GM23248 (cell line): Measurements from ENCODE around the gene METTL8.

ENCODE experiments used
- EZH2 ChIP-seq: fragments of 200-600 bp; sonication (generic); IDR thresholded peaks from 2 replicates; pipeline ENCODE4 v1.6.1; 2018; ENCODE audit warnings: antibody characterized with exemption, mild to moderate bottlenecking; ENCODE audit not compliant: insufficient read depth, poor library complexity, severe bottlenecking
- EZH2phosphoT487 ChIP-seq: fragments of 200-600 bp; sonication (generic); IDR thresholded peaks from 2 replicates; pipeline ENCODE4 v1.6.1; 2018; ENCODE audit warnings: antibody characterized with exemption, moderate library complexity, mild to moderate bottlenecking, low read depth; ENCODE audit not compliant: insufficient read depth

DNA sequence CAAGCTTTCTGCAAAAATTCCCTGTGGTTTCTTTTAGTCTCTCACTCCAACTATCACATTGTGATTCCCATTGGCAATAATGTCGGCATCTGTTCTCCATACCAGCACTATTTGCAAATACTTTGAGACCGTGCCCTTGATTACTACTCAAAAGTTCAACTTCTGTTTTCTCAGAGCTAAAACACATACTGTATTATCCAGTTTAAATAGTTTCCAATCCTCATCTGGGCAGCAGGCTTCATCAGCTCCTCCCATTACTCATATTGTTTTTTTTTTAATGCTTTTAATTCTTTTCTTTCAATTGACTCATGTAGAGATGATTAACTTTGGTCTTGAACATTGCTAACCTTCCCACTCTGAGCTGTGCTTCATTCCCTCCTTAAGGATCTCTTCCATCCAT is 135.8 kb downstream of the METTL8 start:
- no peak for TF ChIP-seq EZH2phosphoT487
- no peak for TF ChIP-seq EZH2
